ENCODE data around the gene YWHAB.
"Not testable (repeated sequence)": the region's sequence is repeated elsewhere in the genome, so short reads cannot be mapped to it uniquely, and the experiment has no call there.

YWHAB gene

GRCh38 chr20:44885392-44886265, at the start of gene YWHAB:
Gene YWHAB, plus strand, starts transcription at chr20:44885705. Its CDS starts 15,829 bp downstream, at chr20:44901534.
- DNase-seq (ENCODE audit: low read depth, low spot score) = peak; percentile 81
- peak within 1 kb of the TSS; percentile 89 for H3K27ac ChIP-seq

GRCh38 chr20:44836601-44837120, 48.8 kb upstream of the YWHAB start:
- H3K27ac ChIP-seq = no peak overlapping the region
- DNase-seq (ENCODE audit: low read depth, low spot score) = no peak

- no peak for DNase-seq (ENCODE audit: low read depth, low spot score)
- H3K27ac ChIP-seq = no peak overlapping the region
These were observed 47.6 kb upstream of the YWHAB start for GRCh38 chr20:44837946-44838345.

- H3K27ac ChIP-seq = no peak overlapping the region
- DNase-seq (ENCODE audit: low read depth, low spot score) = no peak
These were observed 47.0 kb upstream of the YWHAB start for GRCh38 chr20:44838521-44838920.

GRCh38 chr20:44839481-44839880, 46.0 kb upstream of the YWHAB start:
- no peak for DNase-seq (ENCODE audit: low read depth, low spot score)
- no peak overlapping the region for H3K27ac ChIP-seq

GRCh38 chr20:44840826-44841225, 44.7 kb upstream of the YWHAB start:
- no peak for DNase-seq (ENCODE audit: low read depth, low spot score)
- H3K27ac ChIP-seq = no peak overlapping the region

GRCh38 chr20:44841955-44842354, 43.5 kb upstream of the YWHAB start:
- H3K27ac ChIP-seq = no peak overlapping the region
- no peak for DNase-seq (ENCODE audit: low read depth, low spot score)

- H3K27ac ChIP-seq = no peak overlapping the region
- no peak for DNase-seq (ENCODE audit: low read depth, low spot score)
These were observed 41.6 kb upstream of the YWHAB start for GRCh38 chr20:44843876-44844275.

- no peak for DNase-seq (ENCODE audit: low read depth, low spot score)
- no peak overlapping the region for H3K27ac ChIP-seq
These were observed 37.1 kb upstream of the YWHAB start for GRCh38 chr20:44848254-44849015.

GRCh38 chr20:44849703-44850102, 35.8 kb upstream of the YWHAB start:
- H3K27ac ChIP-seq = no peak overlapping the region
- no peak for DNase-seq (ENCODE audit: low read depth, low spot score)

- DNase-seq (ENCODE audit: low read depth, low spot score) = no peak
- no peak overlapping the region for H3K27ac ChIP-seq
These were observed 35.2 kb upstream of the YWHAB start for GRCh38 chr20:44850272-44850671.

GRCh38 chr20:44850837-44851236, 34.7 kb upstream of the YWHAB start:
- DNase-seq (ENCODE audit: low read depth, low spot score) = no peak
- no peak overlapping the region for H3K27ac ChIP-seq

- no peak overlapping the region for H3K27ac ChIP-seq
- no peak for DNase-seq (ENCODE audit: low read depth, low spot score)
These were observed 34.0 kb upstream of the YWHAB start for GRCh38 chr20:44851545-44851944.

GRCh38 chr20:44856442-44856841, 29.1 kb upstream of the YWHAB start:
- H3K27ac ChIP-seq = no peak overlapping the region
- no peak for DNase-seq (ENCODE audit: low read depth, low spot score)

- no peak for DNase-seq (ENCODE audit: low read depth, low spot score)
- H3K27ac ChIP-seq = no peak overlapping the region
These were observed 28.6 kb upstream of the YWHAB start for GRCh38 chr20:44856856-44857448.

GRCh38 chr20:44858606-44859360, 26.7 kb upstream of the YWHAB start:
- no peak overlapping the region for H3K27ac ChIP-seq
- no peak for DNase-seq (ENCODE audit: low read depth, low spot score)

GRCh38 chr20:44861531-44862006, 23.9 kb upstream of the YWHAB start:
- no peak overlapping the region for H3K27ac ChIP-seq
- DNase-seq (ENCODE audit: low read depth, low spot score) = no peak

- no peak for DNase-seq (ENCODE audit: low read depth, low spot score)
- no peak overlapping the region for H3K27ac ChIP-seq
These were observed 23.2 kb upstream of the YWHAB start for GRCh38 chr20:44862286-44862685.

GRCh38 chr20:44863365-44864084, 22.0 kb upstream of the YWHAB start:
- not testable (repeated sequence) for DNase-seq (ENCODE audit: low read depth, low spot score); H3K27ac ChIP-seq
